Measurements from ENCODE around the gene GTPBP2. TPM values are rescaled to one million over a fixed set of nuclear protein-coding genes. Genes with fewer than 3 reads are reported as not detected.

GTPBP2 gene
- total and polyA plus RNA-seq, 2 of the 8 experiments (the other 6 are each of a cell fraction or from before 2014, with no cell fraction given), result 58.3 to 86.1 TPM

- Histone ChIP-seq H3K56ac (replicated peaks; ENCODE audit: insufficient read length, low read depth, low read length) (no peak overlapping the region), H2BK12ac (ENCODE audit: low read depth, low read length) (no peak overlapping the region), H3K27me3 (replicated peaks in 1 of 4; ENCODE audit: control insufficient read depth in 3 of 4, extremely low read depth in 1 of 4, insufficient read depth in 3 of 4, low read length in 3 of 4) (no peaks in the 10 kb centered on the region), H3K4me1 (replicated peaks in 1 of 4; ENCODE audit: control insufficient read depth in 3 of 4, insufficient read depth in 4 of 4, low read length in 3 of 4) (no peaks in the 10 kb centered on the region), H3K79me2 (ENCODE audit: control insufficient read depth in 1 of 2, insufficient read depth in 2 of 2, low read length in 2 of 2) (no peaks in the 10 kb centered on the region; a peak in 1 of 4 replicates), H3K4me3 (ENCODE audit: extremely low read depth in 1 of 4, insufficient read depth in 2 of 4, low read depth in 3 of 4, low read length in 4 of 4) (no peak overlapping the region), H4K5ac (ENCODE audit: insufficient read length, low read depth, low read length) (no peak overlapping the region), H2AK5ac (ENCODE audit: low read depth, low read length) (no peak overlapping the region), H2BK15ac (ENCODE audit: low read length) (no peak overlapping the region), H2BK20ac (ENCODE audit: low read length) (no peak overlapping the region), H3K18ac (ENCODE audit: extremely low read depth, low read length) (no peak overlapping the region), H3K14ac (ENCODE audit: insufficient read length) (no peak overlapping the region), H2AFZ (ENCODE audit: low read length) (no peak overlapping the region), H4K20me1 (replicated peaks in 1 of 2; ENCODE audit: control insufficient read depth in 1 of 2, insufficient read depth in 2 of 2, low read length in 2 of 2) (peaks cover 0 to 5% of the 10 kb centered on the region in 2 experiments), H3K23me2 (ENCODE audit: low read depth, low read length) (no peaks in the 10 kb centered on the region), H2BK120ac (replicated peaks; ENCODE audit: low read depth, low read length) (no peak overlapping the region), H3K9me3 (ENCODE audit: insufficient read depth in 2 of 2, low read depth in 1 of 2, low read length in 1 of 2) (no peaks in the 10 kb centered on the region), H3K27ac (ENCODE audit: low read depth, low read length) (no peak overlapping the region), H4K91ac (replicated peaks; ENCODE audit: insufficient read length, low read length) (no peak overlapping the region), H3K23ac (ENCODE audit: insufficient read length) (no peak overlapping the region), H3K9ac (replicated peaks in 1 of 4; ENCODE audit: extremely low read depth in 1 of 4, low read depth in 3 of 4, low read length in 3 of 4) (no peak overlapping the region), H2BK5ac (ENCODE audit: low read depth, low read length) (no peak overlapping the region), H3K36me3 (ENCODE audit: control insufficient read depth in 2 of 4, insufficient read depth in 4 of 4, low read length in 3 of 4) (peaks cover 3 to 33% (median 17%) of the 10 kb centered on the region in 4 experiments; a peak in 7 of 8 replicates), H4K8ac (ENCODE audit: extremely low read depth, insufficient read depth, low read length) (no peak overlapping the region), H3K79me1 (ENCODE audit: low read depth, low read length) (no peaks in the 10 kb centered on the region; the same call in 1 of the 2 replicates), H3K4me2 (ENCODE audit: insufficient read depth in 1 of 2, low read depth in 2 of 2, low read length in 2 of 2) (no peak overlapping the region), H3K4ac (replicated peaks; ENCODE audit: insufficient read length, low read depth, low read length) (no peak overlapping the region)
- FAIRE-seq (no peak), DNase-seq (ENCODE audit: low read depth in 1 of 2, low spot score in 2 of 2) (no peak)
- TF ChIP-seq SP2 (IDR thresholded peaks at IDR 0.05; ENCODE audit: low read length), result no peak
- no peak for TF ChIP-seq SUZ12 (IDR thresholded peaks at IDR 0.05; ENCODE audit: low read length)
- TF ChIP-seq, protein P1, sequence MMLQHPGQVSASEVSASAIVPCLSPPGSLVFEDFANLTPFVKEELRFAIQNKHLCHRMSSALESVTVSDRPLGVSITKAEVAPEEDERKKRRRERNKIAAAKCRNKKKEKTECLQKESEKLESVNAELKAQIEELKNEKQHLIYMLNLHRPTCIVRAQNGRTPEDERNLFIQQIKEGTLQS (IDR thresholded peaks at IDR 0.05; ENCODE audit: insufficient read depth, low read depth, low read length), result no peak
- no peak for TF ChIP-seq MAX (IDR thresholded peaks at IDR 0.05)
- TF ChIP-seq RAD21 (IDR thresholded peaks at IDR 0.05 in 1 of 2, conservative IDR thresholded peaks at IDR 0.05 in 1 of 2; ENCODE audit: low read depth in 2 of 2, low read length in 2 of 2), result no peak
- TF ChIP-seq POU5F1 (IDR thresholded peaks at IDR 0.05; ENCODE audit: low read depth, low read length), result no peak
- TF ChIP-seq CBX5 (IDR thresholded peaks at IDR 0.05; ENCODE audit: low read depth, low read length), result no peak
- no peak for TF ChIP-seq NRF1 (IDR thresholded peaks at IDR 0.05; ENCODE audit: low read depth, low read length)
- CTCF ChIA-PET (ENCODE audit: partially characterized antibody), result interaction anchor here (1.0 to 1.8 kb wide), 3 partner anchors 9 to 26 kb away, joined by 3 to 4 read pairs (median 4); partner anchors contain the start of genes POLH and XPO5
- POLR2A ChIA-PET (ENCODE audit: partially characterized antibody), result interaction anchor here (1.2 kb wide), 1 partner anchor 64 kb away, joined by 3 read pairs; no protein-coding TSS in a partner anchor
- 87% methylated on average over 7 of the region's 7 CpGs; no CpG with 5 or more reads in 1 of the 2 experiments for WGBS, 2 experiments (ENCODE audit: extremely low coverage in 1 of 2, insufficient coverage in 1 of 2, insufficient read length in 1 of 2, insufficient replicate concordance in 2 of 2, low coverage in 1 of 2, low lambda C conversion rate in 2 of 2, missing lambda C conversion rate in 1 of 2)
Observed at GRCh38 chr6:43584892-43585570, 44.0 kb downstream of the GTPBP2 start.
